Testis (tissue), 2 donors: Measurements from ENCODE around the gene FAHD2A.
"Not testable (repeated sequence)": the region's sequence is repeated elsewhere in the genome, so short reads cannot be mapped to it uniquely, and the experiment has no call there.

Experiments used
- POLR2A ChIP-seq: fragments of 450-650 bp; IDR thresholded peaks from one replicate; pipeline ENCODE4 v1.6.1; 2017; ENCODE audit warnings: antibody characterized with exemption, mild to moderate bottlenecking, moderate library complexity
- TF ChIP-seq, protein P1 (sequence below), 3 experiments: fragments of 450-650 bp in 2 of 3; fragments of 200-600 bp in 1 of 3; sonication (generic) in 1 of 3; IDR thresholded peaks; one replicate each; pipeline ENCODE4 v1.5.1; 2016 to 2019; ENCODE audit warnings: antibody characterized with exemption in 3 of 3, mild to moderate bottlenecking in 2 of 3, moderate library complexity in 1 of 3

DNA sequence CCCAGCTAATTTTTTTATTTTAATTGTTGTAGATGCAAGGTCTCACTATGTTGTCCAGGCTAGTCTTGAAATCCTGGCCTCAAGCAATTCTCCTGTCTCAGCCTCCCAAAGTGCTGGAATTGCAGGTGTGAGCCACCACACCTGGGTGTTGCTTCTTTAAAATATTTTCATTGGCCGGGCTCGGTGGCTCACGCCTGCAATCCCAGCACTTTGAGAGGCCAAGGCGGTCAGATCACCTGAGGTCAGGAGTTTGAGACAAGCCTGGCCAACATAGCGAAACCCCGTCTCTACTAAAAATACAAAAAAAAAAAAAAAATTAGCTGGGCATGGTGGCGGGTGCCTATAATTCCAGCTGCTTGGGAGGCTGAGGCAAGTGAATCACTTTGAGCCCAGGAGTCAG is 24.2 kb upstream of the FAHD2A start:
- TF ChIP-seq, protein P1, sequence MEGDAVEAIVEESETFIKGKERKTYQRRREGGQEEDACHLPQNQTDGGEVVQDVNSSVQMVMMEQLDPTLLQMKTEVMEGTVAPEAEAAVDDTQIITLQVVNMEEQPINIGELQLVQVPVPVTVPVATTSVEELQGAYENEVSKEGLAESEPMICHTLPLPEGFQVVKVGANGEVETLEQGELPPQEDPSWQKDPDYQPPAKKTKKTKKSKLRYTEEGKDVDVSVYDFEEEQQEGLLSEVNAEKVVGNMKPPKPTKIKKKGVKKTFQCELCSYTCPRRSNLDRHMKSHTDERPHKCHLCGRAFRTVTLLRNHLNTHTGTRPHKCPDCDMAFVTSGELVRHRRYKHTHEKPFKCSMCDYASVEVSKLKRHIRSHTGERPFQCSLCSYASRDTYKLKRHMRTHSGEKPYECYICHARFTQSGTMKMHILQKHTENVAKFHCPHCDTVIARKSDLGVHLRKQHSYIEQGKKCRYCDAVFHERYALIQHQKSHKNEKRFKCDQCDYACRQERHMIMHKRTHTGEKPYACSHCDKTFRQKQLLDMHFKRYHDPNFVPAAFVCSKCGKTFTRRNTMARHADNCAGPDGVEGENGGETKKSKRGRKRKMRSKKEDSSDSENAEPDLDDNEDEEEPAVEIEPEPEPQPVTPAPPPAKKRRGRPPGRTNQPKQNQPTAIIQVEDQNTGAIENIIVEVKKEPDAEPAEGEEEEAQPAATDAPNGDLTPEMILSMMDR (IDR thresholded peaks at IDR 0.05), result not testable (repeated sequence)
- TF ChIP-seq POLR2A, result not testable (repeated sequence)
